Prostate gland (tissue), 2 donors: ENCODE data around the gene EIF2B2.

Source experiments
- CTCF ChIP-seq, 4 experiments: fragments of 200-600 bp in 2 of 4; fragments of 450-650 bp in 2 of 4; sonication (generic) in 2 of 4; IDR thresholded peaks; 1 replicate in 3 of 4; 2 replicates in 1 of 4; pipeline ENCODE4 v1.5.1; 2016 to 2019; ENCODE audit warnings: antibody characterized with exemption in 4 of 4, mild to moderate bottlenecking in 2 of 4, moderate library complexity in 2 of 4
- POLR2AphosphoS5 ChIP-seq: sonication (generic); formaldehyde crosslinking; IDR thresholded peaks from one replicate; pipeline ENCODE4 v1.6.1; 2017; ENCODE audit warnings: antibody characterized with exemption

GRCh38 chr14:75046275-75046674 is 43.6 kb downstream of the EIF2B2 start:
- TF ChIP-seq CTCF (IDR thresholded peaks at IDR 0.05) (no peak), POLR2AphosphoS5 (no peak)
